ENCODE measurements around the gene CD200.

The CD200 gene

GRCh38 chr3:112333381-112334317, 693 bp downstream of the CD200 start:
- no peak for DNase-seq (ENCODE audit: low spot score)

GRCh38 chr3:112334691-112335433, 1.9 kb downstream of the CD200 start:
- no peak for DNase-seq (ENCODE audit: low spot score)

- DNase-seq (ENCODE audit: low spot score) = no peak
These were observed 2.5 kb downstream of the CD200 start for GRCh38 chr3:112335434-112335781.

GRCh38 chr3:112338021-112338726, 5.2 kb downstream of the CD200 start:
- DNase-seq (ENCODE audit: low spot score) = no peak

- no peak for DNase-seq (ENCODE audit: low spot score)
These were observed 5.7 kb downstream of the CD200 start for GRCh38 chr3:112338727-112339056.

GRCh38 chr3:112339134-112339533, 6.2 kb downstream of the CD200 start:
- DNase-seq (ENCODE audit: low spot score) = no peak

- no peak for DNase-seq (ENCODE audit: low spot score)
These were observed 6.7 kb downstream of the CD200 start for GRCh38 chr3:112339609-112340008.

- no peak for DNase-seq (ENCODE audit: low spot score)
These were observed 8.4 kb downstream of the CD200 start for GRCh38 chr3:112341386-112341785.

GRCh38 chr3:112345681-112346080, 12.7 kb downstream of the CD200 start:
- no peak for DNase-seq (ENCODE audit: low spot score)

- DNase-seq (ENCODE audit: low spot score) = no peak
These were observed 13.7 kb downstream of the CD200 start for GRCh38 chr3:112346491-112347122.

- no peak for DNase-seq (ENCODE audit: low spot score)
These were observed 16.0 kb downstream of the CD200 start for GRCh38 chr3:112348943-112349342.

GRCh38 chr3:112349557-112349956, 16.6 kb downstream of the CD200 start:
- DNase-seq (ENCODE audit: low spot score) = no peak

- no peak for DNase-seq (ENCODE audit: low spot score)
These were observed 17.3 kb downstream of the CD200 start for GRCh38 chr3:112350018-112350810.

- DNase-seq (ENCODE audit: low spot score) = no peak
These were observed 18.1 kb downstream of the CD200 start for GRCh38 chr3:112351036-112351435.

GRCh38 chr3:112351823-112352222, 18.9 kb downstream of the CD200 start:
- no peak for DNase-seq (ENCODE audit: low spot score)

- DNase-seq (ENCODE audit: low spot score) = no peak
These were observed 19.8 kb downstream of the CD200 start for GRCh38 chr3:112352720-112353119.

GRCh38 chr3:112353365-112353764, 20.4 kb downstream of the CD200 start:
- DNase-seq (ENCODE audit: low spot score) = no peak

GRCh38 chr3:112354642-112355306, 21.8 kb downstream of the CD200 start:
- DNase-seq (ENCODE audit: low spot score) = no peak

- DNase-seq (ENCODE audit: low spot score) = no peak
These were observed 22.3 kb downstream of the CD200 start for GRCh38 chr3:112355307-112355687.

- DNase-seq (ENCODE audit: low spot score) = no peak
These were observed 25.2 kb downstream of the CD200 start for GRCh38 chr3:112357930-112358780.

Measured in RKO (cell line).